Astrocyte (in vitro differentiated cells and primary cell): Measurements from ENCODE around the gene SH2D4B.

ENCODE experiments used
- EZH2 ChIP-seq: IDR thresholded peaks from 2 replicates; pipeline ENCODE4 v1.6.1; 2012; ENCODE audit warnings: mild to moderate bottlenecking, low read length, inconsistent platforms; ENCODE audit not compliant: insufficient read depth
- TF ChIP-seq, protein P1 (sequence below): IDR thresholded peaks from 2 replicates; pipeline ENCODE4 v1.5.1; 2011; ENCODE audit warnings: low read depth, mild to moderate bottlenecking, inconsistent platforms, low read length, moderate library complexity; ENCODE audit not compliant: insufficient read depth

DNA sequence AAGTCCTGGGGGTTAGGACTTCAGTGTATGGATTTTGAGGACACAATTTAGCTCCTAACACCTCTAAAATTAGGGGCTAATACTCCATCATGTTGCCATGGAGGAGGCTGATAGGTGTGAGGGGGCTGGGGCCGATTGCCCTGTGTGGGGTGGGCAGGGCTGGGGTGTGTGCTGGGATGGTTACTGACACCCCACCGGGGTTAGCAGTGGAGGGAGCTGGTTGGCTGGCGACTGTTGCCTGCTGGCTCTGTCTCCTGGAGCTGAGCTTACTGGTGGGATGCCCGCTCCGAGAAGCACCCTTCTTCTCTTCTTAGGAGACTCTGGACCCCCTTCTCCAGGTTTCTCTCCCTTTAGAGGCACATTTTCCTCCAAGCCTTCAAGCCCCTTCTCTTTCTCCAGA lies 22.2 kb upstream of the SH2D4B start:
- TF ChIP-seq, protein P1, sequence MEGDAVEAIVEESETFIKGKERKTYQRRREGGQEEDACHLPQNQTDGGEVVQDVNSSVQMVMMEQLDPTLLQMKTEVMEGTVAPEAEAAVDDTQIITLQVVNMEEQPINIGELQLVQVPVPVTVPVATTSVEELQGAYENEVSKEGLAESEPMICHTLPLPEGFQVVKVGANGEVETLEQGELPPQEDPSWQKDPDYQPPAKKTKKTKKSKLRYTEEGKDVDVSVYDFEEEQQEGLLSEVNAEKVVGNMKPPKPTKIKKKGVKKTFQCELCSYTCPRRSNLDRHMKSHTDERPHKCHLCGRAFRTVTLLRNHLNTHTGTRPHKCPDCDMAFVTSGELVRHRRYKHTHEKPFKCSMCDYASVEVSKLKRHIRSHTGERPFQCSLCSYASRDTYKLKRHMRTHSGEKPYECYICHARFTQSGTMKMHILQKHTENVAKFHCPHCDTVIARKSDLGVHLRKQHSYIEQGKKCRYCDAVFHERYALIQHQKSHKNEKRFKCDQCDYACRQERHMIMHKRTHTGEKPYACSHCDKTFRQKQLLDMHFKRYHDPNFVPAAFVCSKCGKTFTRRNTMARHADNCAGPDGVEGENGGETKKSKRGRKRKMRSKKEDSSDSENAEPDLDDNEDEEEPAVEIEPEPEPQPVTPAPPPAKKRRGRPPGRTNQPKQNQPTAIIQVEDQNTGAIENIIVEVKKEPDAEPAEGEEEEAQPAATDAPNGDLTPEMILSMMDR, result no peak
- no peak for TF ChIP-seq EZH2
